Peyer's patch (tissue), 4 donors: ENCODE results near the gene GLI2. TPM values are rescaled to one million over a fixed set of nuclear protein-coding genes. Genes with fewer than 3 reads are reported as not detected.

Source experiments
- DNase-seq, 3 donors: peaks; one replicate each; pipeline ENCODE4 v3.0.0-alpha.2; 2017 to 2019
- H3K27ac ChIP-seq, 4 donors: fragments of 200-600 bp; sonication (generic); one replicate each; pipeline ENCODE4 v1.5.1; 2016 to 2019
- H3K27me3 ChIP-seq, 2 donors: fragments of 200-600 bp; sonication (generic); one replicate each; pipeline ENCODE4 v1.5.1; 2019
- H3K36me3 ChIP-seq, 3 donors: fragments of 200-600 bp; sonication (generic); one replicate each; pipeline ENCODE4 v1.5.1; 2016 to 2019
- H3K4me1 ChIP-seq, 4 donors: fragments of 200-600 bp; sonication (generic); one replicate each; pipeline ENCODE4 v1.5.1; 2016 to 2019
- H3K4me3 ChIP-seq, 4 donors: fragments of 200-600 bp; sonication (generic); 1 replicate in 3 of 4; 2 replicates in 1 of 4; pipeline ENCODE4 v1.5.1; 2016 to 2019; ENCODE audit warnings: mild to moderate bottlenecking in 1 of 4
- H3K9me3 ChIP-seq, 4 donors: fragments of 200-600 bp; sonication (generic); one replicate each; pipeline ENCODE4 v1.5.1; 2016 to 2019; ENCODE audit warnings: mild to moderate bottlenecking in 1 of 4
- CTCF ChIP-seq, 6 experiments: fragments of 450-650 bp in 4 of 6; fragments of 200-600 bp in 2 of 6; sonication (generic) in 1 of 6; IDR thresholded peaks; one replicate each; pipeline ENCODE4 v1.5.1; 2017 to 2019; ENCODE audit warnings: antibody characterized with exemption in 6 of 6, mild to moderate bottlenecking in 3 of 6, moderate library complexity in 1 of 6
- POLR2A ChIP-seq, 2 donors: fragments of 450-650 bp; IDR thresholded peaks; one replicate each; pipeline ENCODE4 v1.5.1; 2017; ENCODE audit warnings: antibody characterized with exemption in 2 of 2, mild to moderate bottlenecking in 2 of 2, moderate library complexity in 2 of 2
- total RNA-seq, 4 donors: library from RNA; depleted of rRNA; stranded (reverse); fragments of >200 nt; gene quantifications; one replicate each; pipeline ENCODE4 v1.1.0, GENCODE V29; 2016

The GLI2 gene
- total RNA-seq, 4 donors from 2014 or later: 0.18 to 5.8 (median 0.94) TPM

GRCh38 chr2:120777170-120777751 is 41.6 kb downstream of the GLI2 start:
- no peaks in the 10 kb centered on the region for H3K9me3 ChIP-seq
- DNase-seq: no peak
- H3K27me3 ChIP-seq: no peaks in the 10 kb centered on the region
- H3K27ac ChIP-seq: no peak overlapping the region
- no peaks in the 10 kb centered on the region for H3K36me3 ChIP-seq
- no peaks in the 10 kb centered on the region for H3K4me1 ChIP-seq
- no peak for TF ChIP-seq POLR2A (IDR thresholded peaks at IDR 0.05)
- no peak for TF ChIP-seq CTCF (IDR thresholded peaks at IDR 0.05)
- no peak overlapping the region for H3K4me3 ChIP-seq

DNA sequence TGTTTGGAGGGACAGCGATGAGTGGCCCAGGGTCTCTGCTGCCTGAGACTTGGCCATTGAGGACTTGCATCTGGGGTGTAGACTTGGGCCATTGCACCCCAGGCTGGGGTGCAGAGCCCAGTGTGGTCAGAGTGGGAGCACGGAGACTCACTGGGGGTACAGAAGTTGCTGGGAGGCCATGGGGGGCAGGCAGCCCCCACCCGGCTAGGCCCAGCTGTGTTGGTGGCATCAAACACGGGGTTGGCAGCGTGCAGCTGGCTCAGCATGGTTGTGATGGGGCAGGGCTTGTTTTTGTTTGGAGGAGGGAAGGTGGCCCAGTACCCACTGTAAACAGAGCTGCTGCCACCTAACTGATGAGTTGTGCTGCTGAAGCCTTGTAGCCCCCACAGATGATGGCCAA is 42.1 kb downstream of the GLI2 start:
- Histone ChIP-seq H3K27ac (no peak overlapping the region), H3K4me3 (no peak overlapping the region), H3K36me3 (no peaks in the 10 kb centered on the region), H3K4me1 (no peaks in the 10 kb centered on the region), H3K27me3 (no peaks in the 10 kb centered on the region), H3K9me3 (no peaks in the 10 kb centered on the region)
- no peak for DNase-seq
- TF ChIP-seq POLR2A (IDR thresholded peaks at IDR 0.05) (no peak), CTCF (IDR thresholded peaks at IDR 0.05) (no peak)

DNA sequence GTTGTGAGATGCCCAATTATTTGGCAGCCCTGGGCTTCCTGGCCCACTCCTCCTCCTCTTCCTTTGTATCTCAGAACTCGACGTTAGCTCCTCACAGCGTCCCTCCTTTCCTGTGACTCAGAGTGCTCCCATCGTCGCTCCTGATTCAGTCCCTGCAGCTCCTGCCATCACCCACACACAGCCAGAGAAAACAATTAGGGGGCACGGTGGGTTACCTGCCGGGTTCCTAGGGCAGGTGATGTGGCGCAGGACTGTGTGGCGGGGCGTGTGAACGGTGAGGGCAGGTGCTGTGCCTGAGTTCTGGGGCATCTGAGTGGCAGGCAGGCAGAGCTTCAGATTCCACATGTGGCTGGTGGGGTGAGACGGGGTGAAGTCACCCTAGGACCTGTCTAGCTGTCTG is 42.6 kb downstream of the GLI2 start:
- H3K4me1 ChIP-seq: peaks cover 0 to 3% (median 0%) of the 10 kb centered on the region in 4 donors
- H3K27ac ChIP-seq: no peak overlapping the region
- no peaks in the 10 kb centered on the region for H3K9me3 ChIP-seq
- no peaks in the 10 kb centered on the region for H3K27me3 ChIP-seq
- TF ChIP-seq CTCF (IDR thresholded peaks at IDR 0.05): no peak
- no peak overlapping the region for H3K4me3 ChIP-seq
- no peak for DNase-seq
- no peaks in the 10 kb centered on the region for H3K36me3 ChIP-seq

- peaks cover 0 to 5% (median 0%) of the 10 kb centered on the region in 4 donors for H3K4me1 ChIP-seq
- no peak for TF ChIP-seq POLR2A (IDR thresholded peaks at IDR 0.05)
- TF ChIP-seq CTCF (IDR thresholded peaks at IDR 0.05): no peak
- no peaks in the 10 kb centered on the region for H3K9me3 ChIP-seq
- H3K4me3 ChIP-seq: no peak overlapping the region
- no peaks in the 10 kb centered on the region for H3K27me3 ChIP-seq
- H3K36me3 ChIP-seq: no peaks in the 10 kb centered on the region
- DNase-seq: no peak
- H3K27ac ChIP-seq: no peak overlapping the region
Observed at GRCh38 chr2:120779781-120780283, 44.2 kb downstream of the GLI2 start.

DNA sequence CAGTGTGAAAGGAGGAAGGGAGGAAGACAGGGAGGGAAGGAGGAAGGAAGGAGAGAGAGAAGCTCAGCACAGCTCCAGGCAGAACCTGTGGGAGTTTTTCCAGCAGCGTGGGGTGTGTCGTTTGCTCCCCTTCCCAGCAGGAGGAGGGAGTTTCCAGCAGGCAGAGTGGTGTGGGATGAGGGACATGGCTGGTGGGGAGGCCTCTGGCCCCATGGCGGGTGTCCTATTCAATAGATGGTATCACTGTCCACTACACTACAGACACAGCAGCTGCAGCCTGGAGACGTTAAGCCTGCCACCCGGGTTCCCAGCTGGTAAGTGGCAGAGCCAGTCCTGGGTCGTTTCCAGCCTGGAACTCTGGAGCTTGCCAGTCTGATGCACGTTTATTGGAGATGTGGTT is 44.7 kb downstream of the GLI2 start:
- peaks cover 0 to 5% (median 0%) of the 10 kb centered on the region in 4 donors for H3K4me1 ChIP-seq
- no peak for DNase-seq
- no peaks in the 10 kb centered on the region for H3K36me3 ChIP-seq
- H3K27ac ChIP-seq: no peak overlapping the region
- no peaks in the 10 kb centered on the region for H3K27me3 ChIP-seq
- H3K9me3 ChIP-seq: no peaks in the 10 kb centered on the region
- TF ChIP-seq CTCF (IDR thresholded peaks at IDR 0.05) (no peak), POLR2A (IDR thresholded peaks at IDR 0.05) (no peak)
- H3K4me3 ChIP-seq: no peak overlapping the region
